HL-60/S4 (cell line): ENCODE results near the gene ATG12.
"Not testable (repeated sequence)": the region's sequence is repeated elsewhere in the genome, so short reads cannot be mapped to it uniquely, and the experiment has no call there.

ENCODE experiments used
- in situ Hi-C: fragments of 300-500 bp; cut with MboI; formaldehyde crosslinking; loops from 2 replicates; pipeline ENCODE4 v1.14.3; 2022; ENCODE audit warnings: low sequenced_read_pairs

The ATG12 gene

DNA sequence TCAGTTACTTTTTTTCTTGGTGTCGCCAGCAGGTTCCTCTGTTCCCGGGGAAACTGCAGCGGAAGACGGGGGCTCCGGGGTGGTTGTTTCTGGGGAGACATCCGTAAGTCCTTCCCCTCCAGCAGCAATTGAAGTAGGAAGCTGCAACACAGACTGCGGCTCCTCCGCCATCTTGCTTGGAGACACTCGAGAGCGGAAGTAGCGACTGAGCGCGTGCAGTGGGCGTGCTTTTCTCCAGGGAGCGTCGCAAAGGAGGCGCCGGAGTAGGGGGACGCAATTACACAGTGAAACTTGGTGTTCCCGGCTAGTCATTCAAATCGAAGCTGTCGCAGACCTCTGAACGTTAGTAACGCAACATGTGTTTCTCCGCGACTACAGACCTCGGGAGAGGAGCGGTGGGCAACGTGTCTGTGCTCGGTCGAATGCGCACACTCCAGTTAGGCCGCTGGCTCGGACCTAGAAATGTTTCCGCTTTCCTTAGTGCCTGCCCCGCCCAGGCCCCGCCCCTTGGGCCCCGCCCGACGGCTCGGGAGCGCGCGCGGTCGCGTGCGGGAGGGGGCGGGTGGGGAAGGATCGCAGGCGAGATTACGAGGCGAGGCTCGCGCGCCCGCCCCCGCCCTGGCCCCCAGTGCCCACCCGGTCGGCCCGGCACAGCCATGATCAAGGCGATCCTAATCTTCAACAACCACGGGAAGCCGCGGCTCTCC, at the start of gene ATG12, which contains the start of gene AP3S1:
ATG12 (minus strand) TSS at position 184 of the 707 bp plus-strand sequence; CDS start at position 171, 13 bp downstream.
AP3S1 (plus strand) TSS at position 554 of the 707 bp plus-strand sequence; CDS start at position 657, 103 bp downstream.
- in situ Hi-C loops: loop anchor here (25.0 kb wide), 1 partner anchor 221 kb away; no protein-coding TSS in a partner anchor

DNA sequence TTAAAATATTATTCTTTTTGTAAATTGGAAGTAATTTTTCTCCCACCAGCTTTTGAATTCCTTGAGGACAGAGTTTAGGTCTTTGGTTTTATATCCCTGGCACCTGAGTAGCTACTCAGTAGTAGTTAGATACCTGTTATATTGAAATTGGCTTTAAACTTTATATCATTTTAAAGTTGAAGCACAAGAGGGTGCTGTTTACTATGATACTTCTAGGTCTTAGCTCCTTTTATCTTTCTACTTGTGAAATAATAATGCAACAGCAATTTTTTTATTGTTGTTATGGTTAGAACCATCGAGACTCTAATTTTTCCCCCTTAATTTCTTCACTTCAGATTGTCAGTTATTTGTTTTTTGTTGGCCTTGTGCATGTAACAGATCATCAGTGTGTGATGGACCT, 46.7 kb upstream of the ATG12 start:
- in situ Hi-C loops: no loop called here

GRCh38 chr5:115885208-115885607, 43.8 kb upstream of the ATG12 start:
- in situ Hi-C loops: not testable (repeated sequence)

GRCh38 chr5:115884704-115885103, 43.3 kb upstream of the ATG12 start:
- in situ Hi-C loops: no loop called here

- in situ Hi-C loops: not testable (repeated sequence)
These were observed 41.1 kb upstream of the ATG12 start for GRCh38 chr5:115882434-115882833.

DNA sequence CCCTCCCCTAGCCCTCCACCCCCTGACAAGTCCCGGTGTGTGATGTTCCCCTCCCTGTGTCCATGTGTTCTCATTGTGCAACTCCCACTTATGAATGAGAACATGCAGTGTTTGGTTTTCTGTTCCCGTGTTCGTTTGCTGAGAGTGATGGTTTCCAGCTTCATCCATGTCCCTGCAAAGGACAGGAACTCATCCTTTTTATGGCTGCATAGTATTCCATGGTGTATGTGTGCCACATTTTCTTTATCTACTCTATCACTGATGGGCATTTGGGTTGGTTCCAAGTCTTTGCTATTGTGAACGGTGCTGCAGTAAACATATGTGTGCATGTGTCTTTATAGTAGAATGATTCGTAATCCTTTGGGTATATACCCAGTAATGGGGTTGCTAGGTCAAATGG, 36.0 kb upstream of the ATG12 start:
- in situ Hi-C loops: not testable (repeated sequence)

DNA sequence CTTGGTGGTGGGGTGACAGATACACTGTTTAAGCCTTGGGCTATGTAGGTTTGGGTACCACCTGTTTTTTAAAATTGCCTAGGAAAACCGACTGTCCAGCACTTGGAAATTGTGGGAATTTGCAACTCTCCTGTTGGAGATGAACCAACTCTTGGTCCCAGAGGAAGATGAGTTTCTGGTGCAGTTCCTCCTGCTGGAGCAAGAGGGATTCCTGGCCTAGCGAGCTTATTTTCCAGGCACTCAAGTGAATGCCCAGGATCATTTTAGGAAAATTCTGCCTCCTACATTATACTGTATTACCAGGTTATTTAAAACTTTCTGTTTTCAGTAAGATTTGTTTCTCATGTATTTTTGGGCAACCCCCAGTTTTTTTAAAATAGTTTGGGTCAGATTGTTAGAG, 34.1 kb upstream of the ATG12 start:
- in situ Hi-C loops: no loop called here

DNA sequence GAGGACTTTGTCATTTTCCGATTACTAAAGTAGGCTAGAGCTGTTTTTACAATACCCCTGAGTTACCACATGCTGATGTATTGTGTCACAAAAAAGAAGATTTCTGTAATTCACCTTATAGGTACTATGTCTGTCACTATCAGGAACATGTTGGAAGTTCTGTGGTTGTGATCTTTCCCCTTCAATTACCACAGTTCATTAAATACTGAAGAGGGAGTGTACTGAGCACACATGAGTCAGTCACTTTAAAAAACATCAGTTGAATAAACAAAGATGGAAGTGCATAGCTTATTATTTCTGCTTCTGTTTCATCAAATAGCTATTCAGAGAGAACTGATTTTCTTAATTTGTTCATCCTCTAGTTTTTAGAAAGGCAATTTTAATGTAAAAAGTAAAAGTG, 32.0 kb upstream of the ATG12 start:
- in situ Hi-C loops: no loop called here

DNA sequence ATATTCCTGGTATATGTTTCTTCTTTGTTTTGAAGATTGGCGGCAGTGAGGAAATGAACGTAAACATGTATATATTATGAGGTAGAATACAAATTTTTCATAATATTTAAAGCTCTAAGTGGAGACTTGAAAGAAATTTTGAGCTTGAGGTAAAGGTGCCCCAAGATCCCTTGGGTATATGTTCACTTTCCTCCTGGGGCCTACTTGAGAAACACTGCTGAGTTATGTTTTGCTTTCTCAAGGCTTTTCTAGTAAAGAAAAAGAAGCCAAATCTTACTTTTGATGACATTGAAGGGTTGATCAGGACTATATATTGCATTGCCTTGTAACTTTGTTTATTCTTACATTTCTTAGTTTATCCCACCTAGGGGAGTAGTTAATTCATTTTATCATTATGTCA, 31.1 kb upstream of the ATG12 start:
- in situ Hi-C loops: no loop called here

GRCh38 chr5:115869256-115869795, 28.0 kb upstream of the ATG12 start:
- in situ Hi-C loops: no loop called here

DNA sequence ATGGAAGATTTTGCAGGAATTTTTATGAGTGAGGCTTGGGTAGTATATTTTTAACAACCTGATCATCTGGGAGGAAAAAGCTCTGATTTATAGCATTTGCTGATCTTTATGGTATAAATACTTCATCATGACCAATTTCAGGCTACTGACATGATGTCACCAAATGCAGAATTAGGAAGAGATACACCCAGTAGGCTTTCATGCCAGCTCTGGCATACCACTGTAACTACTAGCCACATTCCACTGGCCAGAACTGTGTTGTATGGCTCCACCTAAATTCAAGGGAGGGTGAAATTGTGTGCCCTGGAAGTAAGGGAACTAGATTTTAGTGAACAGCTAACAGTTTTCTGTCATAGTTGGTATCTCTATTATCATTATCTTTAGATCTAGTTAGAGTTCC, 18.0 kb upstream of the ATG12 start:
- in situ Hi-C loops: no loop called here

DNA sequence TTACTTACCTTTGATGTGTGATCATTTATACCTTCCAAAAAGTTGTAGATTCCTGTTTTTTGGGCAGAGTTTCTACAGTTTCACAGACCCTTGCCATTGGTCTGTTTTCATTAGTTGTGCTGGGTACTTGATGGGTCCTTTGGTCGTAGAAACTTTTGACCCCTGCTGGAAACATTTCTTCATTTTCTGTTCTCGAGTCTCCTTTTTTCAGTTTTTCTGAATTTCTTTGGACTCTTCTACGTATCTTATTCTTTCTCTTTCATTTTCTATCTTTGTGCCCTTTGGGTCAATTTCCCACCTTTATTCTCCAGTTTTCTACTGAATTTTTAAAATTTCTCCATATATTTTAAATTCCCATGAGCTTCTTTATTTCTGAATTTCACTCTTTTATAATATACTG, 17.0 kb upstream of the ATG12 start:
- in situ Hi-C loops: no loop called here

- in situ Hi-C loops: no loop called here
These were observed 16.4 kb upstream of the ATG12 start for GRCh38 chr5:115857626-115858349.

DNA sequence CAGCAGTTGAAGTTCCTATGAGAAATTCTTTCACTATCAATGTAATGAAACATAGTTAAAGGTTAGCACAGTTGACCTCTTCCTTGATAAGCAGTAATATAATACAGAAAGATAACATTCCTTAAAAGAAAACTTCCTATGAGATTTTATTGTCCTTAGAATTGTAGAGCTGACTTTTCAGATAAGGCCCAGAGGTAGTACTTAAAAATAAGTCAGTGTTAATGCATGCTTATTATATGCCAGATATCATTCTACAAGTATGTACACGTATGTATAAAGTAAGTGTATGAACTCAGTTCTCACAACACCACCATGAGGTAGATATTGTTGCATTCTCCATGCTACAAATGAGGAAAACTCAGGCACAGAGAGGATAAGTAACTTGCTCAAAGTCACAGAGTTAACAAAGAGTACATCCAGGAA, 15.7 kb upstream of the ATG12 start:
- in situ Hi-C loops: no loop called here

DNA sequence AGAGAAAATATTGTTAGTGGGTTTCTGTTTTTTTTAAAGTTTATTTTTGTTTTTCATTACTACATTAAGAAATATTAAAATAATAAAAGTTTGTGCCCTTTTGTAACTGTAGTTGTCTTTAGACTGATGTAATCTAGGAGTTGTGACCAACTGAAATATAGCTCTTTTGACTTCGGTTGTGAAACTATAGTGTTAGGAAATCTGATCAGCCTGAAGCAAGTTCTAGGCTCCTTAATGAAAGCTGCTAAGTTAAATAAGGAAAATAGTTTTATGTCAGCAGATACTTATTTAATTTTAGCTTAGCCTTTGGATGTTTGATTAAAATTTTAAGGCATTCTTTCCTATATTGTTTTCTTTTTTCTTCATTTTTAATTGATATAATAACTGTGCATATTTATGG, 14.6 kb upstream of the ATG12 start:
- in situ Hi-C loops: no loop called here

DNA sequence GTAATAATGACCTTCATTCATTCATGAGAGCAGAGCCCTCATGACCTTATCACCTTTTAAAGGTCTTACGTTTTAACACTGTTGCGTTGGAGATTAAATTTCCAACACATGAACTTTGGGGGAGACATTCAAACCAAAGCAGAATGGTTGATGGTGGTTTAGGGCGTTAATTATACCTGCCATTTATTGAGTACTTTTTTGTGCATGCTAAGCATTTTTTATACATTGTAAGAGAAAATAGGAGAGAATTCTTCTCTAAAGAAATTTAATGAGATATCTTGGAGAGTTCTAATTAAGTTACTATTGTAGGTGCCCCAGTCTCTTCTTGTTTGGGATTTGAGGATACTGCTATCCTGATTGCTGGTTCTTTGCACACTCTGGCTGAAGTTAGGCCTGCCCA, 12.8 kb upstream of the ATG12 start:
- in situ Hi-C loops: no loop called here

DNA sequence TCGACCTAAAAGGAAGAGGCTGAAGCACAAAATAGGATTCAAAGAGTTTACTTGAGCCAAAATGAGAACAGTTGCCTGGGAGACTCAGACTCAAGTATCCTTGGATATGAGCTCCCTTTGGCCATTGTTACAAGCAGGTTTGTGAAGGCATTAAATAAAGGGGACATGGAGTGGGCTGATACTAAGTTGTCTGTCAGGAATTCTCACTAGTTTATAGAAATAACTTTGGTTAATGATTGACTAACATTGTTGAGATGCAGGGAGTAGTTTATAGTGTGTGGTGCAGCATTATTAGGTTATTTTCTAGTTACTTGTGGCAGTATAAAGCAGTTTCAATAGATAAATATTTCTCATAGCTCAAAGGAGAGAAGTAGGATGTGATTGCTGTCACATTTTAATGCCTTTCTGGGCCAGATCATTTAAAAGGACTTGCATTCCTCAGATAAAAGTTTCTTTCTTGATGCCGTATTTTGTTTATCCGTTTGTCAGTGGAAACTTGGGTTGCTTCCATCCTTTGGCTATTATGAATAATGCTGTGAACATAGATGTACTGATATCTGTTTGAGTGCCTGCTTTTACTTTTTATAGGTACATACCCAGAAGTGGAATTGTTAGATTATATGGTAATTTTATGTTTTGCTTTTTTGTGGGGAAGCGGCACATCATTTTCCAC, 9.5 kb upstream of the ATG12 start:
- in situ Hi-C loops: no loop called here

DNA sequence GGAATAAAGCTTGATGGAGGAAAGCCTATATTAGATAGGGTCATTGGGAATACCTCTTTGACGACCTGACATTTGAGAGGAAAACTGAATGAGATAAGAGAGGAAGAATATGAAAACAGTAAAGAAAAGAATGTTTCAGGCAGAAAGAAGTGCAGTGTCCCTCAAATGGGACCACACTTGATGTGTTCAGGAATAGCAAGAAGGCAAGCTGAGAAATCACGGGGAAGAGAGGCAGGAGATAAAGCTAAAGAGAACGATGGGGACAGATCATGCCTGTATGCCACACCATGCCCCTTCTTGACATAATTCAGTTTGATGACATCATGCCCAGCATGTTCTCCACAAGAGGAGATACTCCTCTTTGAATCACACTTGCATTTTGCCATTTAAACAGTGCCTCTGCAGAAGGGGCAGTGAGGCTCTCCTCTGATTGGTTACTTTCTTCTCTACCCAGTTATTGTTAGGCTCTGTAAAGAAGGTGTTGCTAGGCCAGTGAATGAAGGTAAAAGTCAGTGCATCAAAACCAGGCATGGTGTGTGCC, 8.0 kb upstream of the ATG12 start:
- in situ Hi-C loops: loop anchor here (25.0 kb wide), 1 partner anchor 213 kb away; no protein-coding TSS in a partner anchor

GRCh38 chr5:115847290-115847689, 5.9 kb upstream of the ATG12 start:
- in situ Hi-C loops: loop anchor here (25.0 kb wide), 1 partner anchor 215 kb away; no protein-coding TSS in a partner anchor

DNA sequence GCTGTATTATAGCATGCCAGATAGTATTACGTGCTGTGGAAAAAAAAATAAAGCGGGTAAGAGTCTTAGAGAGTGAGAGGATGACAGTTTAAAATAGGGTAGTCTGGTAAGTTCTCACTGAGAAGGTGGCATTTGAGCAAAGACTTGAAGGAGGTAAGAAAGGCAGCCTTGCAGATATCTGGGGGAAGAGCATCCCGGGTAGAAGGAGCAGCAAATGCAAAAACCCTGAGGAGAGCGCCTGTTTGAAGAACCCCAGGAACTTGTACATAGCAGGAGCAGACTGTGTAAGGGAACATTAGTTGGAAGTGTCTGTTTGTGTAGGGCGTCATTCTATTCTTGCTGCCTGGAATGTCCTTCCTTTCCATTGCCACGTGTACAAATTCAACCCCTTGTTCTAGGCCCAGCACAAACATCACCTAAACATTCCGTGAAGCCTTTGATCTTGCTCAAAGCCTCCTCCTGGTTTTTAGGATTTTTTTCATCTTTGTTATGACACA, 3.0 kb upstream of the ATG12 start:
- in situ Hi-C loops: loop anchor here (25.0 kb wide), 1 partner anchor 218 kb away; no protein-coding TSS in a partner anchor
